ENCODE measurements around the gene UNK. TPM values are rescaled to one million over a fixed set of nuclear protein-coding genes. Genes with fewer than 3 reads are reported as not detected.

UNK gene
- total and polyA plus RNA-seq, 2 of the 13 experiments (the other 11 are each of a cell fraction or from before 2014, with no cell fraction given): 31.6 to 33.0 TPM

DNA sequence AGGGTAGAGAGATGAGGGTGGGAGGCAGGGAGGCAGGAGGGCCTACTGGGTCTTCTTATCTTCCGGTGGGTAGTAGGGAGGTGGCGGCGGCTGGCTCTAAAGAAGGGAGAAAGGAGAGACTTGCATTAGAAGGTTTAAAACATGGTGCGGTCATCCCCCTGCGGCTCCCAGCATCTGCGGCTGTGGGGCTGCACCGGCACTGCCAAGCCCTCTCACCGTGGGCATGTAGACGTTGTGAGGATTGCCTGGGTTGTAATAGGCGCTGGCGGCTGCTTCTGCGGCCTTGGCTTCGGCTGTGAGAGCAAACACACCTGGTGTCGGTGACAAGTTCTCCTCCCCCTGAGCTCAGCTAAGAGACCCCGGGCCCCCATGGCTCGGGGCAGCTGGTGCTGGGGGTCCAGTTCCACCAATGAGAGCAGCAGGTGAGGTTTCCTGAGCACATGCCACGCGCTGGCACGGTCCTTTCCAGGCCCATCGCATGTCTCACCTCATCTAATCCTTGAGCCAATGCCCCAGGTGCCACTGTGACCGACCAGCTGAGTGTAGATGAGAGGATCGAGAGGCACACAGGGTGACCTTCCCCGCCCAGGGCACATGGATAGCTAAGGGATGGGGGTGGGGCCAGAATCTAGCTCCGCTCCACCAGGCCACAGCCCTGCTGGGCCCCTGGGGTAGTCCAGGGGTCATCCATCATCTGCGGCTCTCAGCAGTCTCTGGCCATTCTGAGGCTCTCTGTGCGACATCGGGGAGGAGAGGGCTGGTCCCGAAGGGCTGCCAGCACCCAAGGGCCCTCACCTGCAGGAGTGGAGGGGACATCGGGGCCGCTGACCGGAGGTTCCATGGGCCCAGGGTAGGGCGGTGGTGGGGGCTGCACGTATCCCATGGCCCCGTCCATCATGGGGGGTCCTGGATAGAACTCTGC lies 62.3 kb downstream of the UNK start (continued):
- TF ChIP-seq ZNF281 (CRISPR knock-in tag; IDR thresholded peaks at IDR 0.05; ENCODE audit: borderline replicate concordance) (peak; percentile 99), ZSCAN12 (CRISPR knock-in tag; IDR thresholded peaks at IDR 0.05) (no peak), NFE2L2 (IDR thresholded peaks at IDR 0.05; ENCODE audit: low read length) (no peak), ZNF121 (CRISPR knock-in tag; IDR thresholded peaks at IDR 0.05) (peak; percentile 60), PITX1 (CRISPR knock-in tag; IDR thresholded peaks at IDR 0.05) (peak; percentile 100), MXD4 (CRISPR knock-in tag; IDR thresholded peaks at IDR 0.05) (peak; percentile 84; the same call in 1 of the 2 replicates), ZNF557 (CRISPR knock-in tag; IDR thresholded peaks at IDR 0.05) (no peak), SOX5 (CRISPR knock-in tag; IDR thresholded peaks at IDR 0.05; ENCODE audit: borderline replicate concordance) (peak; percentile 77), NCOA2 (CRISPR knock-in tag; IDR thresholded peaks at IDR 0.05) (peak; percentile 89), U2AF1 (optimal IDR thresholded peaks at IDR 0.05; ENCODE audit: low read depth, low read length) (no peak), GATA4 (IDR thresholded peaks at IDR 0.05; ENCODE audit: borderline replicate concordance, low read depth) (no peak; the same call in 1 of the 2 replicates), ZNF639 (CRISPR knock-in tag; conservative IDR thresholded peaks at IDR 0.05) (no peak; the same call in 1 of the 2 replicates), ZNF326 (CRISPR knock-in tag; IDR thresholded peaks at IDR 0.05; ENCODE audit: borderline replicate concordance) (no peak), ZNF672 (CRISPR knock-in tag; IDR thresholded peaks at IDR 0.05) (no peak), SIN3A (IDR thresholded peaks at IDR 0.05; ENCODE audit: borderline replicate concordance, low read depth, low read length) (no peak), ZNF280D (CRISPR knock-in tag; IDR thresholded peaks at IDR 0.05) (peak; percentile 74; the same call in 1 of the 2 replicates)
- TF ChIP-seq, protein P1, sequence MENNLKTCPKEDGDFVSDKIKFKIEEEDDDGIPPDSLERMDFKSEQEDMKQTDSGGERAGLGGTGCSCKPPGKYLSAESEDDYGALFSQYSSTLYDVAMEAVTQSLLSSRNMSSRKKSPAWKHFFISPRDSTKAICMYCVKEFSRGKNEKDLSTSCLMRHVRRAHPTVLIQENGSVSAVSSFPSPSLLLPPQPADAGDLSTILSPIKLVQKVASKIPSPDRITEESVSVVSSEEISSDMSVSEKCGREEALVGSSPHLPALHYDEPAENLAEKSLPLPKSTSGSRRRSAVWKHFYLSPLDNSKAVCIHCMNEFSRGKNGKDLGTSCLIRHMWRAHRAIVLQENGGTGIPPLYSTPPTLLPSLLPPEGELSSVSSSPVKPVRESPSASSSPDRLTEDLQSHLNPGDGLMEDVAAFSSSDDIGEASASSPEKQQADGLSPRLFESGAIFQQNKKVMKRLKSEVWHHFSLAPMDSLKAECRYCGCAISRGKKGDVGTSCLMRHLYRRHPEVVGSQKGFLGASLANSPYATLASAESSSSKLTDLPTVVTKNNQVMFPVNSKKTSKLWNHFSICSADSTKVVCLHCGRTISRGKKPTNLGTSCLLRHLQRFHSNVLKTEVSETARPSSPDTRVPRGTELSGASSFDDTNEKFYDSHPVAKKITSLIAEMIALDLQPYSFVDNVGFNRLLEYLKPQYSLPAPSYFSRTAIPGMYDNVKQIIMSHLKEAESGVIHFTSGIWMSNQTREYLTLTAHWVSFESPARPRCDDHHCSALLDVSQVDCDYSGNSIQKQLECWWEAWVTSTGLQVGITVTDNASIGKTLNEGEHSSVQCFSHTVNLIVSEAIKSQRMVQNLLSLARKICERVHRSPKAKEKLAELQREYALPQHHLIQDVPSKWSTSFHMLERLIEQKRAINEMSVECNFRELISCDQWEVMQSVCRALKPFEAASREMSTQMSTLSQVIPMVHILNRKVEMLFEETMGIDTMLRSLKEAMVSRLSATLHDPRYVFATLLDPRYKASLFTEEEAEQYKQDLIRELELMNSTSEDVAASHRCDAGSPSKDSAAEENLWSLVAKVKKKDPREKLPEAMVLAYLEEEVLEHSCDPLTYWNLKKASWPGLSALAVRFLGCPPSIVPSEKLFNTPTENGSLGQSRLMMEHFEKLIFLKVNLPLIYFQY (CRISPR knock-in tag; IDR thresholded peaks at IDR 0.05; ENCODE audit: borderline replicate concordance): no peak

Data from HepG2 (cell line).